Measurements from ENCODE around the gene HSBP1L1.

DNA sequence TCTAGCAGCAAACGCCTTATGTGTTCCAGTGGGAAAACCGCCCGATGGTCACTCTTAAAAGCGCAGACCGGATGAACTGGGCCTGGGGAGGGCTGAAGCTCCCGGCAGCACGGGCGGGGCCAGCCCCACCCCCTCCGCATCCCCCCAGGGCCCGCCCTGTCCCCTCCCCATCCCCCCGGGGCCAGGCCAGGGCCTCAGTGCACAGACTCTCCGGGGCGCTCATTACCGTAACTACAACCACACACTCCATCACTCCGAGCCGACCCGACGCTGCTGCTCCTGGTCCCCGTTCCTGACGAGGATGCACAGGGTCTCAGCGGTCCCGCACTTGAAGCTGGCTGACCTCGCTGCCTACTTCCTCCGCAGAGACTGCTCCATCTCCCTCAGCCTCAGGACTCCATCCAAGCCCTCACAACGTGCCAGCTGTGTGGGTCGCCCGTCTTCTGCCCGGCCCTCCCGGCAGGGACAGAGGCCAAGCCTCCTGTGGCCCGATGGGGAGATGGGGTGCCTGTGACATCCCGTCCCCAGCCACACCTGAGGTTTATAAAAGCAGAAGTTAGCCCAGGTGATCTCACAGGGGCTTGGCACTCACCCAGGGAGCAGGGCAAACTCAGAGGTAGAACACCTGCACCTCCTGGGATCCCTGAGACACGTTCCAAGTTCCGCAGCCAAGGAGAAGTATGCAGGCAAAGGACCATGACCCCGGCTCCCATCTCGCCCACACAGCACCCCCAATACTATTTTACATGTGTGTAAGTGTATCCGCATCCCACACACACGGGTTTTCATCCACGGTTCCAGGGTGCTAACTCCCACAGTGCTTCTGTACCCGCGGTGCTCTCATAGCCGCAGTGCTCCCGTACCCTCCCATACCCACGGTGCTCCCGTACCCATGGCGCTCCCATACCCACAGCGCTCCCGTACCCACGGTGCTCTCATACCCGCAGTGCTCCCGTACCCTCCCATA is 49.0 kb upstream of the HSBP1L1 start:
- no peak for TF ChIP-seq CHD7 (IDR thresholded peaks at IDR 0.05; ENCODE audit: insufficient replicate concordance, low read length)
- TF ChIP-seq KDM5A (IDR thresholded peaks at IDR 0.05; ENCODE audit: low read length), result no peak
- no peak for TF ChIP-seq TBP (IDR thresholded peaks at IDR 0.05; ENCODE audit: low read depth, low read length)
- TF ChIP-seq ZNF274 (IDR thresholded peaks at IDR 0.05; ENCODE audit: borderline replicate concordance, extremely low read depth, low read length), result no peak
- no peak for TF ChIP-seq NRF1 (IDR thresholded peaks at IDR 0.05; ENCODE audit: low read depth, low read length)
- TF ChIP-seq SUZ12 (IDR thresholded peaks at IDR 0.05; ENCODE audit: low read length), result no peak
- TF ChIP-seq ATF2 (IDR thresholded peaks at IDR 0.05; ENCODE audit: low read length), result no peak
